Neural cell (in vitro differentiated cells): ENCODE measurements around the gene SLC26A4. TPM values are rescaled to one million over a fixed set of nuclear protein-coding genes. Genes with fewer than 3 reads are reported as not detected.

Source experiments
- H2AFZ ChIP-seq: fragments of 200-600, 300-800 bp; sonication (generic), shearing (Covaris generic); 2 replicates; pipeline ENCODE4 v1.6.0; 2014; ENCODE audit warnings: low read depth, mild to moderate bottlenecking, antibody characterized with exemption, low read length, moderate library complexity
- H3F3A ChIP-seq: fragments of 200-600 bp; shearing (Covaris generic); 2 replicates; pipeline ENCODE4 v1.6.1; 2016; ENCODE audit warnings: mild to moderate bottlenecking, moderate library complexity, mixed read lengths, antibody characterized with exemption, low read length; ENCODE audit not compliant: insufficient read depth, poor library complexity, severe bottlenecking
- H3K27ac ChIP-seq: fragments of 200-600, 300-800 bp; sonication (generic), shearing (Covaris generic); 2 replicates; pipeline ENCODE4 v1.5.1; 2014; ENCODE audit warnings: mild to moderate bottlenecking, low read length, moderate library complexity
- H3K27me3 ChIP-seq: fragments of 300-800, 200-600 bp; sonication (generic), shearing (Covaris generic); 2 replicates; pipeline ENCODE4 v1.6.0; 2014; ENCODE audit warnings: mild to moderate bottlenecking, low read depth, low read length, moderate library complexity; ENCODE audit not compliant: insufficient read depth
- H3K36me3 ChIP-seq: fragments of 300-800, 200-600 bp; sonication (generic), shearing (Covaris generic); 2 replicates; pipeline ENCODE4 v1.5.1; 2014; ENCODE audit warnings: mild to moderate bottlenecking, antibody characterized with exemption, low read length, moderate library complexity; ENCODE audit not compliant: insufficient read depth
- H3K4me2 ChIP-seq: fragments of 300-800, 200-600 bp; sonication (generic), shearing (Covaris generic); 2 replicates; pipeline ENCODE4 v1.6.0; 2014; ENCODE audit warnings: mild to moderate bottlenecking, low read length
- H3K4me3 ChIP-seq: fragments of 300-800, 200-600 bp; sonication (generic), shearing (Covaris generic); 2 replicates; pipeline ENCODE4 v1.5.1; 2014; ENCODE audit warnings: mild to moderate bottlenecking, low read length, moderate library complexity
- H3K79me2 ChIP-seq: fragments of 200-600 bp; shearing (Covaris generic); replicated peaks from 2 replicates; pipeline ENCODE4 v1.6.0; 2014; ENCODE audit warnings: mild to moderate bottlenecking, low read length, moderate library complexity; ENCODE audit not compliant: insufficient read depth
- H3K9ac ChIP-seq: fragments of 300-800, 200-600 bp; sonication (generic), shearing (Covaris generic); 2 replicates; pipeline ENCODE4 v1.6.1; 2016; ENCODE audit warnings: mild to moderate bottlenecking, low read length, mixed read lengths
- H3K9me2 ChIP-seq: fragments of 200-600 bp; shearing (Covaris generic); 2 replicates; pipeline ENCODE4 v1.6.1; 2016; ENCODE audit warnings: mild to moderate bottlenecking, low read length, mixed read lengths; ENCODE audit not compliant: insufficient read depth
- H3K9me3 ChIP-seq: fragments of 200-600, 300-800 bp; sonication (generic), shearing (Covaris generic); 2 replicates; pipeline ENCODE4 v1.6.1; 2016; ENCODE audit warnings: mild to moderate bottlenecking, mixed run types, low read length, moderate library complexity, mixed read lengths
- H4K20me1 ChIP-seq: fragments of 200-600 bp; shearing (Covaris generic); 2 replicates; pipeline ENCODE4 v1.6.1; 2016; ENCODE audit warnings: mild to moderate bottlenecking, mixed run types; ENCODE audit not compliant: insufficient read depth
- EP300 ChIP-seq: fragments of 450-650 bp; conservative IDR thresholded peaks from 2 replicates; pipeline ENCODE4 v1.6.1; 2014; ENCODE audit warnings: antibody characterized with exemption, mild to moderate bottlenecking, moderate library complexity; ENCODE audit not compliant: poor library complexity, severe bottlenecking
- EZH2 ChIP-seq: fragments of 200-600, 300-800 bp; shearing (Covaris generic), sonication (generic); IDR thresholded peaks from 2 replicates; pipeline ENCODE4 v1.6.1; 2014; ENCODE audit warnings: antibody characterized with exemption, low read length, borderline replicate concordance, mild to moderate bottlenecking; ENCODE audit not compliant: insufficient read depth, poor library complexity, severe bottlenecking
- MXI1 ChIP-seq: fragments of 450-650 bp; conservative IDR thresholded peaks from 2 replicates; pipeline ENCODE4 v1.6.1; 2014; ENCODE audit warnings: antibody characterized with exemption, mild to moderate bottlenecking; ENCODE audit not compliant: poor library complexity, severe bottlenecking
- POLR2AphosphoS5 ChIP-seq: IDR thresholded peaks from 2 replicates; pipeline ENCODE4 v1.6.1; 2012
- RAD21 ChIP-seq: fragments of 450-650 bp; conservative IDR thresholded peaks from 2 replicates; pipeline ENCODE4 v1.6.1; 2014; ENCODE audit warnings: antibody characterized with exemption, mild to moderate bottlenecking, moderate library complexity
- SMC3 ChIP-seq: fragments of 450-650 bp; conservative IDR thresholded peaks from 2 replicates; pipeline ENCODE4 v1.6.1; 2014; ENCODE audit warnings: antibody characterized with exemption, mild to moderate bottlenecking, moderate library complexity; ENCODE audit not compliant: poor library complexity
- TAF1 ChIP-seq: IDR thresholded peaks from 2 replicates; pipeline ENCODE4 v1.6.1; 2012; ENCODE audit warnings: low read depth
- polyA plus RNA-seq: library from polyadenylated mRNA; depleted of rRNA; stranded (reverse); fragments of >200 nt; gene quantifications from 2 replicates; pipeline ENCODE4 v1.2.3, GENCODE V29; 2014
- TF ChIP-seq, protein P1 (sequence below): fragments of 450-650 bp; IDR thresholded peaks from 2 replicates; pipeline ENCODE4 v1.5.1; 2014; ENCODE audit warnings: antibody characterized with exemption, mild to moderate bottlenecking, moderate library complexity; ENCODE audit not compliant: poor library complexity, severe bottlenecking
- TF ChIP-seq, protein P2 (sequence below): IDR thresholded peaks from 2 replicates; pipeline ENCODE4 v1.6.1; 2012; ENCODE audit warnings: borderline replicate concordance

The SLC26A4 gene
- polyA plus RNA-seq, 1 donor from 2014 or later: not detected

DNA sequence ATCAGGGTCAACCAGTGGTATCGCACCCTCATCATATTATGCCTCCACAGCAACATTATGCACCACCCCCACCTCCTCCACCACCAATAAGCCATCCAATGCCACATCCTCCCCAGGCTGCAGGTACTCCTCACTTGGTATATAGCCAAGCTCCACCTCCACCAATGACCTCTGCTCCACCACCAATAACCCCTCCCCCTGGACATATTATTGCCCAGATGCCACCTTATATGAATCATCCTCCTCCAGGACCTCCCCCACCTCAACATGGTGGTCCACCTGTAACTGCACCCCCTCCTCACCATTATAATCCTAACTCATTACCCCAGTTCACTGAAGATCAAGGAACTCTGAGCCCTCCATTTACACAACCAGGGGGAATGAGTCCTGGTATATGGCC, 98.0 kb downstream of the SLC26A4 start:
- Histone ChIP-seq H3K27me3 (no peaks in the 10 kb centered on the region), H3K27ac (no peak overlapping the region), H3K36me3 (peaks cover 11% of the 10 kb centered on the region), H3K4me3 (no peak overlapping the region), H3K4me2 (no peak overlapping the region), H4K20me1 (no peaks in the 10 kb centered on the region), H3F3A (no peaks in the 10 kb centered on the region), H3K79me2 (no peaks in the 10 kb centered on the region), H2AFZ (no peak overlapping the region), H3K9me3 (no peaks in the 10 kb centered on the region), H3K9me2 (no peaks in the 10 kb centered on the region), H3K9ac (no peak overlapping the region)
- TF ChIP-seq EP300: no peak
- TF ChIP-seq EZH2: no peak
- TF ChIP-seq, protein P1, sequence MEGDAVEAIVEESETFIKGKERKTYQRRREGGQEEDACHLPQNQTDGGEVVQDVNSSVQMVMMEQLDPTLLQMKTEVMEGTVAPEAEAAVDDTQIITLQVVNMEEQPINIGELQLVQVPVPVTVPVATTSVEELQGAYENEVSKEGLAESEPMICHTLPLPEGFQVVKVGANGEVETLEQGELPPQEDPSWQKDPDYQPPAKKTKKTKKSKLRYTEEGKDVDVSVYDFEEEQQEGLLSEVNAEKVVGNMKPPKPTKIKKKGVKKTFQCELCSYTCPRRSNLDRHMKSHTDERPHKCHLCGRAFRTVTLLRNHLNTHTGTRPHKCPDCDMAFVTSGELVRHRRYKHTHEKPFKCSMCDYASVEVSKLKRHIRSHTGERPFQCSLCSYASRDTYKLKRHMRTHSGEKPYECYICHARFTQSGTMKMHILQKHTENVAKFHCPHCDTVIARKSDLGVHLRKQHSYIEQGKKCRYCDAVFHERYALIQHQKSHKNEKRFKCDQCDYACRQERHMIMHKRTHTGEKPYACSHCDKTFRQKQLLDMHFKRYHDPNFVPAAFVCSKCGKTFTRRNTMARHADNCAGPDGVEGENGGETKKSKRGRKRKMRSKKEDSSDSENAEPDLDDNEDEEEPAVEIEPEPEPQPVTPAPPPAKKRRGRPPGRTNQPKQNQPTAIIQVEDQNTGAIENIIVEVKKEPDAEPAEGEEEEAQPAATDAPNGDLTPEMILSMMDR: no peak
- TF ChIP-seq, protein P2, sequence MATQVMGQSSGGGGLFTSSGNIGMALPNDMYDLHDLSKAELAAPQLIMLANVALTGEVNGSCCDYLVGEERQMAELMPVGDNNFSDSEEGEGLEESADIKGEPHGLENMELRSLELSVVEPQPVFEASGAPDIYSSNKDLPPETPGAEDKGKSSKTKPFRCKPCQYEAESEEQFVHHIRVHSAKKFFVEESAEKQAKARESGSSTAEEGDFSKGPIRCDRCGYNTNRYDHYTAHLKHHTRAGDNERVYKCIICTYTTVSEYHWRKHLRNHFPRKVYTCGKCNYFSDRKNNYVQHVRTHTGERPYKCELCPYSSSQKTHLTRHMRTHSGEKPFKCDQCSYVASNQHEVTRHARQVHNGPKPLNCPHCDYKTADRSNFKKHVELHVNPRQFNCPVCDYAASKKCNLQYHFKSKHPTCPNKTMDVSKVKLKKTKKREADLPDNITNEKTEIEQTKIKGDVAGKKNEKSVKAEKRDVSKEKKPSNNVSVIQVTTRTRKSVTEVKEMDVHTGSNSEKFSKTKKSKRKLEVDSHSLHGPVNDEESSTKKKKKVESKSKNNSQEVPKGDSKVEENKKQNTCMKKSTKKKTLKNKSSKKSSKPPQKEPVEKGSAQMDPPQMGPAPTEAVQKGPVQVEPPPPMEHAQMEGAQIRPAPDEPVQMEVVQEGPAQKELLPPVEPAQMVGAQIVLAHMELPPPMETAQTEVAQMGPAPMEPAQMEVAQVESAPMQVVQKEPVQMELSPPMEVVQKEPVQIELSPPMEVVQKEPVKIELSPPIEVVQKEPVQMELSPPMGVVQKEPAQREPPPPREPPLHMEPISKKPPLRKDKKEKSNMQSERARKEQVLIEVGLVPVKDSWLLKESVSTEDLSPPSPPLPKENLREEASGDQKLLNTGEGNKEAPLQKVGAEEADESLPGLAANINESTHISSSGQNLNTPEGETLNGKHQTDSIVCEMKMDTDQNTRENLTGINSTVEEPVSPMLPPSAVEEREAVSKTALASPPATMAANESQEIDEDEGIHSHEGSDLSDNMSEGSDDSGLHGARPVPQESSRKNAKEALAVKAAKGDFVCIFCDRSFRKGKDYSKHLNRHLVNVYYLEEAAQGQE: no peak
- TF ChIP-seq RAD21: no peak
- no peak for TF ChIP-seq SMC3
- no peak for TF ChIP-seq MXI1
- TF ChIP-seq POLR2AphosphoS5: no peak
- TF ChIP-seq TAF1: no peak

DNA sequence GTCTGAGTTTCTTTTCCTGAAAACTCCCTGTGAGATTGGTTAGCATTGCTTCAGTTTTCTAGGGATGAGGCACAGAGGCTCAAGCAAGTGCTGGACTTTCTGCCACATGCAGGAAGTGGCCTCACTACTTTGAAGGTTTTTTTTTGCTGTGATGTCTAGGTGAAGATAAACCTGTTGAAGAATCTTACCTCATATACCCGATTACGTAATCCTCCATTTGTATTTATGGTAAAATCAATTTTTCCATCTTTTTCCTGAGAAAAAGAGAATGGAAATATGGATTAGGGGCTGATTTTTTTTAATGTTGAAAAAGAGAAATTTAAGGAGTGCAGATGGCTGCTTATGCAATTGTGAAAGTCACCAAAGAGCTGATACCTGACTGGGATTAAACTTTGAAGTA, 106.8 kb downstream of the SLC26A4 start:
- Histone ChIP-seq H2AFZ (no peak overlapping the region), H4K20me1 (no peaks in the 10 kb centered on the region), H3K4me3 (no peak overlapping the region), H3K4me2 (no peak overlapping the region), H3K36me3 (no peaks in the 10 kb centered on the region), H3K79me2 (no peaks in the 10 kb centered on the region), H3K27me3 (no peaks in the 10 kb centered on the region), H3F3A (no peaks in the 10 kb centered on the region), H3K27ac (no peak overlapping the region), H3K9me3 (no peaks in the 10 kb centered on the region), H3K9me2 (no peaks in the 10 kb centered on the region), H3K9ac (no peak overlapping the region)
- TF ChIP-seq, protein P2: no peak
- no peak for TF ChIP-seq EP300
- no peak for TF ChIP-seq MXI1
- TF ChIP-seq RAD21: no peak
- TF ChIP-seq POLR2AphosphoS5: no peak
- TF ChIP-seq, protein P1: no peak
- TF ChIP-seq SMC3: no peak
